ENCODE measurements around the gene BID. TPM values are rescaled to one million over a fixed set of nuclear protein-coding genes. Genes with fewer than 3 reads are reported as not detected.
"Not testable (repeated sequence)": the region's sequence is repeated elsewhere in the genome, so short reads cannot be mapped to it uniquely, and the experiment has no call there.

The BID gene
- total RNA-seq, 1 donor from 2014 or later: 34.3 TPM

DNA sequence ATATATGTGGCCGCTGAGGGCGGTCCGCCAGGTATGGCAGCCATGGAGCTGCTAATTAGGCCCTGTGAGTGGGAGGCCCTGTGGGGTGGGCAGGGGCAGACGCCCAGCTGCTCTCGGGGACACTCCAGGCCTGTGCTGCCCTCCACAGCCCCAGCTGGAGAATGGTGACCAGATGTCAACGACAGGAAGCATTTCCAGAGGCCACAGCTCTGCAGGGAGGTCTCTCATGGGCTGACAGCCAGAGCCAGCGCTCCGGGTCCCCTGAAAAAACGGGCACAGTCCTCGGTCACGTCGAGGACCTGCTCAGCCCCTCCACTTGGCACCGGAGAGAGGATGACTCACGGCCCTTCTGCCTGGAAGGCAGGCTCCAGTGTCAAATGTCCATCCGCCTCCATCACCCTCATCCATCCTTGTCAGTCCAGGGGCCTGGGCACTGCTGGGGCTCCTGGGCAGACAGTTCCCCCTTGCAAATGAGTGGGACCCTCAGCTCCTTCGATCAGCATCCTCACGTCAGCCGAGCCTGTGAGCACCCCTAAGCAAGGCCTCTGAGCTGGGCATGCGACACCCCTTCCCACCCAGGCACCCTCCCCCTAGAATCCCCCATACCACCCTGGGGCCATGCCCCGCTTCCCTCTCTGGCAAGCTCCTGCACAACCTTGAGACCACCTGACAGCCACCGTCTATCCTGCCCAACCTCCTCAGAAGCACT is 1.9 kb downstream of the BID start:
- intact Hi-C loops (cut with micrococcal nuclease): loop anchor here (10.0 kb wide), 1 partner anchor 558 kb away; the partner anchor contains the start of gene ADA2

- intact Hi-C loops (cut with micrococcal nuclease): loop anchor here (10.0 kb wide), 1 partner anchor 556 kb away; the partner anchor contains the start of gene ADA2
Observed at GRCh38 chr22:17770180-17771077, 3.8 kb downstream of the BID start.

GRCh38 chr22:17769716-17770082 is 4.6 kb downstream of the BID start:
- intact Hi-C loops (cut with micrococcal nuclease): loop anchor here (2.0 to 10.0 kb wide), 3 partner anchors 35 to 682 kb away; partner anchors contain the start of gene ADA2

- intact Hi-C loops (cut with micrococcal nuclease): loop anchor here (2.0 to 5.0 kb wide), 2 partner anchors 34 to 682 kb away; no protein-coding TSS in a partner anchor
Observed at GRCh38 chr22:17769013-17769715, 5.1 kb downstream of the BID start.

DNA sequence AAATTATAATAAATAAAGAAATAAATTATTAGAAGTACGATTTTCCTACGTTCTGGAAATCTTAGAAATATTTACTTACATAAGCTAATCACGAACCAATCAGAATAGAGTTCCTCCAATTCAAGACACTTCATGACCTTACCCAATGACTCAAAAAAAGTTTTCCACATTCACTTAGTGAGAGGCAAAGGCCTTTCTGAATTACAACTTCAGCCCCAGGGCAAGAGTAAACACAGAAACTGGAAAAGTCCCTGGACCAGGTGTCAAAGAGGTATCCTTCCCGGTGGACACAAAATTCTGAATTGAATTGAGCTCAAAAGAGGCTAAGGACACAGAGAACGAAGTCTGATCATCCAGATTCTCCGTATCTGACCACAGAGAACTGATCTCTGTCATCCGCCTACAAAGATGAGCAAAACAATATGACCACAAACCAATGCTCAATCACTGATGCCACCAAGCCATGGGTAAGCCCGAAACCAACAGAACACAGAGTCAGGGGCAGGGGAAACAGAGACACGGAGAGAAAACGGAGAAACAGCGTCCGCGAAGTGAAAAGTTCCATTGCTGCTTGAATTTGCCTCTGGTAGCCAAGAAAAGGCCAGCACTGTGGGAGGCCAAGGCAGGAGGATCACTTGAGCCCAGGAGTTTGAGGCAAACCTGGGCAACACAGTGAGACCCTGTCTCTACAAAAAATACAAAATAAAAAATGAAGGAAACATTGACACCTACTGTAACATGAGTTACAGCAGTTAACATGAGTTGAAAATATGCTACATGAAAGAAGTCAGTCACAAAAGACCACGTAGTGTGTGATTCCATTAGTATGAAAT is 6.8 kb downstream of the BID start:
- intact Hi-C loops (cut with micrococcal nuclease): loop anchor here (1.0 to 5.0 kb wide), 4 partner anchors 10 to 680 kb away; no protein-coding TSS in a partner anchor

GRCh38 chr22:17764852-17765251 is 9.4 kb downstream of the BID start:
- intact Hi-C loops (cut with micrococcal nuclease): loop anchor here (5.0 kb wide), 1 partner anchor 678 kb away; no protein-coding TSS in a partner anchor

GRCh38 chr22:17764036-17764435 is 10.2 kb downstream of the BID start:
- intact Hi-C loops (cut with micrococcal nuclease): no loop called here

GRCh38 chr22:17763442-17763841 is 10.8 kb downstream of the BID start:
- intact Hi-C loops (cut with micrococcal nuclease): not testable (repeated sequence)

GRCh38 chr22:17761138-17761488 is 13.2 kb downstream of the BID start:
- intact Hi-C loops (cut with micrococcal nuclease): no loop called here

DNA sequence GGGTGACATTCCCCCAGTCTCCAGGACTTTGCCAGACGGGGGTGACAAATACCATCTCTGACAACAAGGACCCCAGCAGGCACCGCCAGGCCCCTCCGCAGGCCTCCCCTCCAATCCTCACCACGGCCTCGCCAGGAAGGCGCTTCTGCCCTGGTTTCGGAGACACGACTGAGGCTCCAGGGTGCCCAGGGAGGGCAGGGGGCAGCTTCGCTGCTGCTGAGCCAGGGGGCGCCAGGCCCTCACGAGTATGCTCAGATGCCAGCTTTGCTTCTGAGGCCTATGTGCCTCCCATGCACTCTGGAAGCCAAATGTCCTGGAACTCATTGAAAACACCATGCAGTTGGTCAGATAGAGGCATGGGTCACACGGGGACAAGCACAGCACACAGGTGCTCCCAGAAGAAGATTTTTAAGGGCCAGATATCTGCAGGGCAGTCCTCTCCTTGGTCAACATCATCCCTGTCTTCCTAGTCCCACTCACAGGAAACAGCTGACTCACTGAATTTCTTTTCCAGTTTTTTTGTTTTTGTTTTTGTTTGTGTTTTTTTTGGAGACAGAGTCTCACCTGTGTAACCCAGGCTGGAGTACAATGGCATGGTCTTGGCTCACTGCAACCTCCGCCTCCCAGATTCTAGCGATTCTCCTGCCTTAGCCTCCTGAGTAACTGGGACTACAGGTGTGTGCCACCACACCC is 19.9 kb downstream of the BID start:
- intact Hi-C loops (cut with micrococcal nuclease): loop anchor here (1.0 kb wide), 1 partner anchor 322 kb away; no protein-coding TSS in a partner anchor

GRCh38 chr22:17753401-17753989 is 20.8 kb downstream of the BID start:
- intact Hi-C loops (cut with micrococcal nuclease): no loop called here

- intact Hi-C loops (cut with micrococcal nuclease): no loop called here
Observed at GRCh38 chr22:17751596-17751995, 22.7 kb downstream of the BID start.

DNA sequence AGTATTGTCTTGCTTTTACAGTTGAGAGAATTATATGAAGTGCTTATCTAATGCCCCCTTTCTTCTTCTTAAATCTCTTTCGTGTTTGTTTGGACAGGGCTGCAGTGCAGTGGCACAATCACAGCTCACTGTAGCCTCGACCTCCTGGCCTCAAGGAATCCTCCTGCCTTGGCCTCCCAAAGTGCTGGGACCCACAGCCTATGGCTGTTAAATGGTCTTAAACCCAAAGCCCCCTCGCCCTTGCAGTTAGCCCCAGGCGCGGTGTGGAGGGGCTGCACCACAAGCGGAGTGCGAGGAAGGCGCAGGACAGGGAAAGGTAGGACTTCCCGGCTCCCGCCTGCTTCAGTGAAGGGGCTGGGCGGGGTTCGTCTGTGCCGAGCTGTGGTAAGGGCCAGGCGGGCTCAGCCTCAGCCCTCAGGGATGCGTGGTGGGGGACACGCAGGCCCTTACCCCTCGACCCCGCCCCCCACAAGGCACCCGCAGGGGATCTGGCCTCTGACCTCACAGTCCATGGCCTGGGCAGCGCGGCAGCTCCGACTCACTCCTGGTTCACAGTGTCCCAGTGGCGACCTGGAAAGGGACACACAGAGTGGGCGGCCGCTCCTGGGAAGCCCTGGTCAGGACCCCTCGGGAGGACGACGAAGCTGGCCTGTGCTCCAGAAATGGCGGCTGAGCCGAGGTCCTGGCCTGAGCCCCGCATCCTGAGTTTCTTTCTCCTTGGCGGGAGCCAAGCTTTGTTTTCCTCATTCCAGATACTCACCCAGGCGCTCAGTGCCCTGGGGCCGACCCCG is 24.5 kb downstream of the BID start:
- intact Hi-C loops (cut with micrococcal nuclease): no loop called here

- intact Hi-C loops (cut with micrococcal nuclease): no loop called here
Observed at GRCh38 chr22:17748555-17749353, 25.5 kb downstream of the BID start.

GRCh38 chr22:17746916-17747315 is 27.4 kb downstream of the BID start:
- intact Hi-C loops (cut with micrococcal nuclease): no loop called here

DNA sequence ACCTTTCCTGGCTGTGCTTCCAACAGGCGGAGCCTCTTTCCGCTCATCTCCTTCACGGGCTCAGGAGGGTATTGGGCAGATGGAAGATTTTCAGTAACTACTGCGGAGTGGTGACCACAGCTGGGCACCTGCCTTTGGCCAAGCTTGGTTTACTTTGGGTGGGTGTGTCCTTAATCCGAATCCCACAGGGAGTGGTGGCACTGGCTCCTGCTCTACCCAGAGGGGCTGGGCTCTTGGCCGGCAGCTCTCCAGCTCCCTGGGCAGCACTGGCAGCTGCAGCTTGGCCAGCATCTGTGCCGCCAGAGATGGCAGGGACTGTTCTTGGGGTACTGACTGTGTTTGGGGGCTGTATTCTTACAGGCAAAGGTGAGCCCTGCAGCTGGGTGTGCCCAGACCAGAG is 29.8 kb downstream of the BID start:
- intact Hi-C loops (cut with micrococcal nuclease): no loop called here

DNA sequence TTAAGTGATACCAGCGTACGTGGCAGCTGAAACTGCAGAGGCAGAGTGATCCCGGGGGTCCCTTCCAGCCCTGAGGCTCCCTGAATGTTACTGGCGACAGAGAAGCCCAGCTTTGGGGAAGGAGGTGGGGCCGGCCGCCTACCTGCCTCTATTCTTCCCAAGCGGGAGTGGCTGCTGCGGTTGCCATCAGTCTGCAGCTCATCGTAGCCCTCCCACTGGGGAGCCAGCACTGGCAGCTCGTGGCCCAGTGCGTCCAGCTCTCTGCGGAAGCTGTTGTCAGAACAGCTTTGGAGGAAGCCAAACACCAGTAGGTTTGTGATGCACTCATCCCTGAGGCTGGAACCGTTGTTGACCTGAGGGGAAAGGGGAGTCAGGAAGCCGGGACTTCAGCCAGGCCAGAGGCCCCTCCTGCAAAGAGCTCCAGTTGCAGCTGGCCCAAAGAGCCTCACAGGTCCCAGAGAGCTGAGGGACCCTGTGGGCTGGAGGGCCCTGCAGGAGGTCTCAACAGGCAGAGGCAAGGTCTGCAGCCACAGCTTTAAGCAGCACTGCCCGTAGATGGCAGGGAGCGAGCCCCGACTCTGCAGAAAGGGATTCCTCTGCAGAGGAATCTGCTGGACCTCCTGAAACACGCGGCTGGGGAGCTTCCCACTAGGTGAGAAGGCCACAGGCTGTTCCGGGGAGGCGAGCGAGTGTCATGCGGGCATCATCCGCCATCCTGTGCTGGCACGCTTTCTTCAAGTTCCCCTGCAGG is 30.4 kb downstream of the BID start:
- intact Hi-C loops (cut with micrococcal nuclease): loop anchor here (1.0 kb wide), 1 partner anchor 280 kb away; the partner anchor contains the start of gene MICAL3
